HG03469 (cell line): ENCODE results near the gene CREBBP.

Experiments used
- ATAC-seq: cut with Tn5 transposase; IDR thresholded peaks from one replicate; pipeline ENCODE4 v1.9.1; 2021; ENCODE audit warnings: mild to moderate bottlenecking, moderate library complexity, moderate number of reproducible peaks; ENCODE audit not compliant: unreplicated experiment

CREBBP gene

DNA sequence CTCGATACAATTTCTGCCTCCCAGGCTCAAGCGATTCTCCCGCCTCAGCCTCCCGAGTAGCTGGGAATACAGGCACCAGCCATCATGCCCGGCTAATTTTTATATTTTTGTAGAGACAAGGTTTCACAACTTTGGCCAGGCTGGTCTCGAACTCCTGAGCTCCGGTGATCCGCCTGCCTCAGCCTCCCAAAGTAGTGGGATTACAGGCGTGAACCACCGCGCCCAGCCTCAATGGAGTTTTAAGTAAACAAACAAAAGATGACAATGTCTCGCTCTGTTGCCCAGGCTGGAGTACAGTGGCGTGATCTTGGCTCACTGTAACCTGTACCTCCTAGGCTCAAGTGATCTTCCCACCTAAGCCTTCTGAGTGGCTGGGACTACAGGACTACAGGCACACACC is 110.6 kb downstream of the CREBBP start:
- ATAC-seq, result no peak

DNA sequence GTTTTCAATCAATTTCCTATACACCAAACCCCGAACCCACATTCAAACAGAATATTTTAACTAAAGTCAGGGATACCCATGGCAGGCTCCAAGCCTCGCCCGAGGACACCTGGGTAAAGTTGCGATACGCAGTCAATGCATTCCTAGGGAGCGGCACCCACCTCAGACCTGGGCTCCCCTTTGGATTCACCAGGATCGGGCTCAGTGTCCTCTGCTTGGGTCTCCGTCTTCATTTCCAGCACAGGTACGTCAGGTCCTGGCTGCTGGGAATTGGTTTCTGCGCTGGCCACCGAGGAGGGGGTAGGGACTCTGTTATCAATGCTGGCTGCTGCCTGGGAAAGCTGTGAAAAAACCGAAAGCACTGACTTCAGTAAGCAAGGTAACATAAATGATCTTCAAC is 111.5 kb downstream of the CREBBP start:
- ATAC-seq, result no peak

DNA sequence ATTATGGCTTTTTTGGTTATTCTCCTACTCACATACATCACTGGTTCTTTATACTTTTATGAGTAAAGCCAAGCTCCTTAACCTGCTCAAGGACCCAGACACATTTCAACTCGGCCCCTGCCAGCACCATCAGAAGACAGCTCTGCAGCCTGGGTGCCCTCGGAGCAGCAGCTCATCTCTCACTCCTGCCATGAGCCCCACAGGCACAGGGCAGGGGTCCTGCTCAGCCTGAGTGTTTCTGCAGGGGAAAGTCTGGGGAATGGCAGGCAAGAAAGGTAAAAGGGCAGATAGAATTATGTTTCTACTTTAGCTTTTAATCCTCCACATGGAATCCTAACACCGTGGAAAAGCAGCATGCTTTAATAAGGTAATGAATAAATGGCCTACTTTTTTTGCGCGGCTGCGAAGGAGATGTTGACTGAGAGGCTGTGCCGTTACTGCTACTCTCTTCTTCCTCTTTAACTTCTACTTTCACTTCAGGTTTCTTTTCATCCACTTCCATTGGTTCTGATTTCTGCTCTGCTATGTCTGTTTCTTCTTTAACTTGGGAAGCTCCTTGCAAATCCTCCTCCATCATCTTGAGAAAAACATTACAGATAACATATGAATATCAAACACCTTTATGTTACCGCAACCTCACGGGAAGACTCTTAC is 113.1 kb downstream of the CREBBP start:
- ATAC-seq, result no peak

DNA sequence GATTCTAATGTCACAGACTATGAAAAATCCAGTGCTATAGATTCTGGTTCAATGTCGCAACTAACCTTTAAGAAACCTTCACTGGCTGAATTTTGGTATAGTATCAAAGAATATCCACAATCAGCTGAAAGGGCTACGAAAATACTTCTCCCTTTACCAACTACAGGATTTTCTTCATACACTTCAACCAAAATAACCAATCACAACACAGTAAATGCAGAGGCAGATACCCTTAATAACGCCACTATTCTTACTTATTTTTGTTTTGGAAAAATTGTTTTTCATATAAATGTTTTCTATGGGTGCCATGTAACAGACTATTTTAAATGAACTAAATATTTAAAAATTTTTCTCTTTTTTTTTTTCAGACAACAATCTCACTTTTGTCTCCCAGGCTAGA is 114.3 kb downstream of the CREBBP start:
- no peak for ATAC-seq

DNA sequence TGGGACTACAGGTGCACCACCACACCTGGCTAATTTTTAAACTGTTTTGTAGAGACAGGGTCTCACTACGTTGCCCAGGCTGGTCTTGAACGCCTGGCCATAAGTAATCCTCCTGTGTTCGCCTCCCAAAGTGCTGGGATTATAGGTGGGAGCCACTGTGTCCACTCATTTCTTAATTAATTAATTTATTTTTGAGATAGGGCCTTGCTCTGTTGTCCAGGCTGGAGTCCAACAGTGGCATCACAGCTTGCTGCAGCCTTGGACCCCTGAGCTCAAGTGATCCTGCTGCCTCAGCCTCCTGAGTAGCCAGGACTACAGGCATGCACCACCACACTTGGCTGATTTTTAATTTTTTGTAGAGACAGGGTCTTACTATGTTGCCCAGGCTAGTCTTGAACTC is 116.1 kb downstream of the CREBBP start:
- no peak for ATAC-seq

DNA sequence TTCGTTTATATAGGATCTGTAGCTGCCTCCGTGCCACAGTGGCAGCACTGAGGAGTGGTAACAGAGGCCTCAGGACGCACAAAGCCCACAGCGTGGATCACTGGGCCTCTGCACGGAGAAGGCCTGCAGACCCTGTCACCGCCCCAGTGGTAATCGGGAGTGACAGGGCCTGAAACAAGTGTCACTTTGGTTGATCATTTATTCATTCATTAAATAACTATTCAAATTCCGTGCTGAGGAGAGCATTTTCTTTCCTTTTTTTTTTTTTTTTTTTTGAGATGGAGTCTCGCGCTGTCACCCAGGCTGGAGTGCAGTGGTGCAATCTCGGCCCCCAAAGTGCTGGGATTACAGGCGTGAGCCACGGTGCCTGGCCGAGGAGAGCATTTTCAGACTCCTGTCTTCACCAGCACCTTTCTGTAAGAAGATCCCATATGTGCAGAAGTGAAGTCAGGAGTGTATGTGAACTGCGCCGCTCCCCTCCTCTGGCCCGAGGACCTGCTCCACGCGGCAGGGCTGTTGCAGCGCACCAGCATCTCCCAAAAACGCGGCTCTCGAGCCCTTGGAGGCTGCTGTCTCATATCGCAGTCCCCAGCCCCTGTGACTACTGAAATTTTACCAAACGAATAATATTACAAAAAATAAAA is 118.3 kb downstream of the CREBBP start:
- ATAC-seq, result no peak

DNA sequence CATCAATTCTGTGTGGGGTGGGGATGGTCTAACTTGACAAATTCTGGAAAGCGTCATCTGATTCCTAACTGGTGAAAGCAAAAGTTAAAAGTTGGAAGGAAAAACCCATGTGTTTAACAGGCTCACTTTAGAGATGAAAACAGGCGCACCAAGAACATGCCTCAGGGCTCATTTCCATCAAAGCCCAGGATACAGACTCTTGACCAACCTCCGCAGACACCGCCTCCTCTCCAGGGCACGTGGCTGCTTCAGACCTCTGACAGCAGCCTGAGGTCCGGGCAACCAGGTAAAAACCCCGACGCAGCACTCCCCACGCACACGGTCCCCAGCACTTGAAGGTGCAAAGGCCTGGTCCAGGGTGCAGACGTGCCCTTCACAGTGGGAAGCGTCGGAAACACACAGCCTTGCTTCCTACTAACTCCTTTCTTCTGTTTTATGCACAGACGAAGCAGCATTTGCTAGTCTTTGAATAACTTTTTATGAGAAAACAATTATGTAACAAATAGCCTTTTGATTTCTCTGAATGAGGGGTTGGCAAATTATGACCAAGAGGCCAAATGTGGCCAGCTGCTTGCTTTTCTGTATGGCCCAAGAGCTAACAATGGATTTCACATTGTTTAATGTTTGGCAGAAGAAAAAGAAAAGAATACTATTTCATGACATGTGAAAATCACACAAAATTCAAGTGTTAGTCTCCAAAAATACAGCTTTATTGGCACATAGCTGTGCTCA is 119.0 kb downstream of the CREBBP start:
- ATAC-seq, result no peak

DNA sequence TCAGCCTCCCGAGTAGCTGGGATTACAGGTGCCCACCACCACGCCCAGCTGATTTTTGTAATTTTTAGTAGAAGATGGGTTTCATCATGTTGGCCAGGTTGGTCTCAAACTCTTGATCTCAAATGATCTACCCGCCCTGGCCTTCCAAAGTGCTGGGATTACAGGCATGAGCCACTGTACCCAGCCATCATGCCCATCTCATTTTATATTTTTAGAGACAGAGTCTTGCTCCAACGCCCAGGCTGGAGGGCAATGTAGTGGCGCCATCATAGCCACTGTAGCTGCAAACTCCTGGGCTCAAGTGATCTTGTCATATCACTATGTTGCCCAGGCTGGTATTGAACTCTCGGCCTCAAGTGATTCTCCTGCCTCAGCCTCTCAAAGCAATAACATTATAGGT is 120.0 kb downstream of the CREBBP start:
- no peak for ATAC-seq

DNA sequence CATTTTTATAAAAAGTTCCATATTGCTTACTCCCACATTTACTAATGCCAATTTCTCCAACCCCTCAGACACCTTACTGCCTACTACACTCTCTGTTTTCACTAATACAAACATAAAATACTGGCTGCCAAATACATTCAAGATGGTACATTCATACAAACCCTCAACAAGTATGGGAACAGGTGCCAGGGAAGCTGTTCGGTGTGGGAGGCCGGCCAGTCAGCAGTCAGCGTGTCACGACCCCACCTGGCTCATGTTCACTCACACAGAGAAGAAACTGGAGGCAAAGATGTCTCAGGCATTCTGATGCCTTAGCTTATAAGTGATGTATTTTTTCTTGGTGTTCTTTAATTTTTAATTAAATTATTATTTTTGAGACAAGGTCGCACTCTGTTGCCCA is 120.8 kb downstream of the CREBBP start:
- ATAC-seq, result no peak

DNA sequence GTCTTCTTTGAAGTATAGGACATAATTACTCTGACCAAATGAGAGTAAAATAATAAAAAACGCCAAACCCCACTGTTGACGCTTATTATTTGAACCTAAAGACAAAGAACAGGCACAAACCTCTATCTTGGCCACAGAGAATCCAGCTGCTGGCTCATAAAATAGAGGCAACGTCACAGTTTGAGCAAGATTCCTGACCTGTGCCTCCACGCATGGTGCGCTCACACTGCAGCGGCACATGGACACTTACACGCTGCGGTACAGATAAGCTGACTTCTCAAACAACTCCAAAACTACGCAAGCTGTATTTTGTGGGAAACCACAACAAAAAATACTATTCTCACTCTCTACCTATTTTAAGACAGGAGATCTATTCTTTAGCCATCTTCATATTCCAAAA is 124.4 kb downstream of the CREBBP start:
- ATAC-seq, result no peak

DNA sequence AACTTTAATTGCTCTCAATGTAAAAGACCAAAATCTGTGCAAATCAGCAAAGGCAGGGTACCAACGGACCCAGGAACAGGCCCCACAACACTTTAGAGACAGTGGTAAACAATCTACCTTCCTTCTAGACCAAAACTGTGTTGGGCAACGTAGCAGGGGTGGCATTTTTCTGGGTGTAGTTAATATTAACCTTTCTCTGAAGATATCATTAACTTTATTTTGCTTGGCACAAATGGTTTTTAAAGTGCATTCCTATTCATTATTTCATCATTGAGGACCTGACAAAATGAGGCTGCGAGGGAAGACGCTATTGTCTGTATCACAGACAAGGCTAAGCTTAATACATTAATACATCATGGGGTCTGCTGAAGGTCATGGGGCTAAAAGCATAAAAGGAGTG is 125.3 kb downstream of the CREBBP start:
- no peak for ATAC-seq

DNA sequence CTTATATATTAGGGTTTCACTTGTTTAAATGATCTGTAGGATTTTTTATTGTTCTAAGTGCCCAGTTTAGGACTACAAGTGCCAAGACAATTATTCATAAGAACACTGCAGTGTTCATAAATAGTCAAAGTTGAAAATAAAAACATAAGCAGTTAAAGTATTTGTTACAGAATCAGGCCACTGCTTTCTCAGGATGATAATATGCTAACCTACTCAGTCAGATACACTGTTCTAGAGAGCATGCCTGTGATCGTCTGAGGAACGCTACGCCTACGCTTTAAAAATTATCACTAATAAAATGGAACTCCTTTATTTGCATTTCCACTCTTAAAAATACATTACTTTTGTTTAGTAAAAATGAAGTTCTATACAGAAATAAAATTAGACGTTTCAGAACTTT is 125.7 kb downstream of the CREBBP start:
- no peak for ATAC-seq

DNA sequence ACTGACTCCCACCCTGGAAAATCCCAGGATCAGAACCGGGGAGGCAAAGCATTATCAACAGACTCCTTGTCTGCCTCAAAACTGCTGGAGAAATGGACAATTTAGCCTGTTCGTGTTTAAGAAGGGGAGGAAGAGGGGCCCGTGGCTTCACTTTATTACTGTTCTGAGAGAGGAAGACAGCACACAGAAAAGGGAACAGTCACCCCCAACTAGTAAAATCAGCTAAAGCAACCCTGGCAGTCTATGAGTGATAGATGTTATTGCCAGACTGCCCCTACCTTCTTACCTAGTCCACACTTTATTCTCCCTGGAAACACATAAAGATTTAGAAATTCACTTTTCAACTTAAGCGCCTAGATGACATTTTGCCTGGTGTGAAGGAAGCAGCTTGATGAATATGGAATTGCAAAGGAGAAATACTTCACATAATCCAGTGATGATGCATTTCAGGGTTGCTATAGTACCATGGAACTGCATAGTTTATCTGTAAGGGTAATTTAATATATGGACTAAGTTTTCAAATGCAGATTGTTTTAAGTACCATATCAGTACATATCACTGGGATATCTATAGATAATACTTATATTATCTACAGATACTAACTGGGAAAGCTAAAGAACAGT is 126.3 kb downstream of the CREBBP start:
- no peak for ATAC-seq

DNA sequence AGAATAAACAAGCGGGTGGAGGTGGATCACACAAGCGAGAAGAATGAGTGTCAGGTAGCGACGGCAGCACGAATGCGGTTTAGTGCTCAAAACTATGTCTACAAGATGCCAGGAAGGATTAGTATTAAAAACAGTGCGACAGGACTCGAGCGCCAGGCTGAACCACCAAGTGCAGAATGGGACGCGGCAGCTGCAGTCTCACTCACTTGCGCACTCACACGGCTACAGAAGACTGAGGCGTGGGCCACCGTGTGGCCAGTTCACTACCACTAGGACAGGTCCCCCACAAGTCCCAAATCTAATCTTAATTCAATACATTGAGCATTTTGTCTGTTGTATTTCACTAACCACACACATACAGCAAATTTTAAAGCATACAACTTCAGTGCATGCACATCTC is 127.5 kb downstream of the CREBBP start:
- no peak for ATAC-seq

DNA sequence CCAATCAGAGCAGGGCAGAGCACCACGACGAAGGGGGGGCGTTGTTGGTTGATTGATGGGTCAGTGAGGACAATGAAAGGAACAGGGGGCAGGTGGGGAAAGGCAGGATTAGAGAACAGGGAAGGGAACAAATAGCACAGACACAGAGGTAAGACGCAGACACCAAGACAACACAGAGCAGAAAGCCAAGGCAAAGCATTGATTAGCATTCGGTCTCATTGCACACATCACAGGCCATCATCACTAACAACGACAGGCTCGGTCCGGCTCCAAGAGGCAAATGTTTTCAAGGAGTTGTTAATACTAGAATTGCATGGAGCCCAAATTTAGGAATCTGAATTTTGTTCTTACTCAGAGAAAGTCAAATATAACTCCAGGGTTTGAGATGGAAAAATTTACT is 128.6 kb downstream of the CREBBP start:
- no peak for ATAC-seq

DNA sequence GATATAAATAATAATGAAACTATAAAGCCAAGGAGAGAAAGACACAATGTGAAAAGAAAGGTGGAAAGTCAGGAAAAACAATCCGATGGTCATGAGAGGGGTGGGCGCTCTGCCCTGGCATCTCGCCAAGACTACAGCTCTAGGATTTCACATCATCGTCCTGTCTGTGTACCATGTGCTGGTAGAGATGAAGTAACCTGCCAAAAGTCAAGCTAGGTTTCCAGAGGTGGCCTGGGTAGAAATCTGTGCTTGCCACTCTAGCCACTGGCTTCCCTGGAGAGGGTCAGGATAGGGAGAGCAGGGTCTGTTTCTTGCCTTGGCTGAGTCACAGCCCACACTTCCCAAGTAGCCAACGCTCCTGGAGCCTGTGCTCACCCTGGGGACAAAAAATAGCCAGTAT is 132.2 kb downstream of the CREBBP start:
- ATAC-seq, result no peak

DNA sequence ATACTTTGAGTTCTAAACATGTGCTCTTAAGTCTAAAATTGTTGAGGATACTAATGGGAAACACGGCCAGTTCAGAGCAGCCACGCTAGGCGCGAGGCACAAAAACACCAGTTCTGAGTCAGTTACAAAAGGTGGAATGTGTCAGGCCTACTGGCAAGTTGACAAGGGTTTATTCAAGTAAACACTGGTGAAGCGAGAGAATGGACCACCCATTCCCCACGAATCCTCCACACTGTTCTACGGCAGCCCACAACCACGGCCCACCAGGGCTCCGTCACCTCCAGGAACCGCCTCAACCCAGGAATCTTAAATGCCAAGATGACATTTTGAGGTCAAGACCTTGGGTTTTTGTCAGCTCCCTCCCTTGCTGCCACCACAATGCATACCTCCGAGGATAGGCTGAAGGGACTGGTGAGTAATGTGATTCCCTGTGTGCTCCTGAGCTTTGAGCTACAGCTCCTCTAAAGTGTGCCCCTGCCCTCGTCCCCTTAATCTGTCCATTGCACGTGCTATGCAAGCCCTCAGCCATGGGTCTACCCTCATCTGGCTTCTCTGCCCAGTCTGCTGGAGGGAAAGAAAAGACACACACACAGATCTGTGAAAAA is 134.7 kb downstream of the CREBBP start:
- ATAC-seq, result no peak

DNA sequence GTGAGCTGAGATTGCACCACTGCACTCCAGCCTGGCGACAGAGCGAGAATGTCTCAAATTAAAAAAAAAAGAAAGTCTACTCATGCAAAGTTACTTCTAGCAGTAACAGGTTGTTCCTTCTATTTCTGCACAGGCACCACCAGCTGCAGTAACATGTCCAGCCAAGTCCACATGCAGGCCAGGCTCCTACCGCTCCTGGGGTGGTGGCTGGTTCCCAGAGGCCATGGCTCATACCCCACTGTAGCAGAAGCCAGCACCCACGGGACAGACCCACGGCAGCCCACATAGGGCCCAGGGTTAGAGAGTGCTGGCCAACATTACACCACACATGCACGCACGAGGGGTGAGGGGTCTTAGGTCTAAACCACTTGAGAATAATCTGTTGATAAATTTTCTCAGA is 136.5 kb downstream of the CREBBP start:
- no peak for ATAC-seq

DNA sequence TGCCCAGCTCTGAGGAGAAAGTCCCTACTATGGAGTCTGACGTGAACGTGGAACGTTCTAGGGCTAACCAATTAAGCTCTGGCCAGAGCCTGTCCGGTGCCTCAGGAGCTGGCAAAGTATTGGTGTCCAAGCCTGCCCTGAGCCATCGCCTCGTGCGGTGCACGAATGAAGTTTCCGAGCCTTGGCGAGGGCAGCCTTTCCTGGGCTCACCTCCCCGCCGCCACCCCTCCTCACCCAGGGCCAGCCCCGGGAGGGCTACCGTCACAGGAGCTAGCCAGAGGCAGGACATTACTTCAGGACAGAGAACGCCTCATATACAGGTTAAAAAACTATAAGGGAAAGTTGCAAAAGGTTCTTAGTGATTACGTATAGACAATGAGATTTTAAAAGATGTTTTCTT is 139.6 kb downstream of the CREBBP start:
- ATAC-seq, result no peak

DNA sequence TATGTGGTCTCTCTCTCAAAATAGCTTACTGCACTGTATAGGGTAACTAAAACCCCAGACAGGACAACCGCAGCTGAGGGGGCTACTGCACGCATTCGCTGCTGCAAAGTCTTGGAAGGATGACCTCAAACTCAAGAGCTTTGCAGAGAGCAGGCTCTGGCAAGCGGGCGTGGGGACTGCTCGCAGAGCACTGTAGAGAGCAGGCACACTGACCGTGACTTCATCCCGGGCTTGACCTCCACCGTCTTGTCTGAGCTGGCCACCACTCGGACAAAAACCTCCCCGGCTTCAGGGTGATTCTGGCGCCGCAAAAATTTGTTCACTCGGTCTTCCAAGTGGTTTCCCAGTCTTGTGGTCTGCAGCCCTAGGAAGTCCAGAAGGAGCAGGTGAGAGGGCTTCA is 140.3 kb downstream of the CREBBP start:
- no peak for ATAC-seq

DNA sequence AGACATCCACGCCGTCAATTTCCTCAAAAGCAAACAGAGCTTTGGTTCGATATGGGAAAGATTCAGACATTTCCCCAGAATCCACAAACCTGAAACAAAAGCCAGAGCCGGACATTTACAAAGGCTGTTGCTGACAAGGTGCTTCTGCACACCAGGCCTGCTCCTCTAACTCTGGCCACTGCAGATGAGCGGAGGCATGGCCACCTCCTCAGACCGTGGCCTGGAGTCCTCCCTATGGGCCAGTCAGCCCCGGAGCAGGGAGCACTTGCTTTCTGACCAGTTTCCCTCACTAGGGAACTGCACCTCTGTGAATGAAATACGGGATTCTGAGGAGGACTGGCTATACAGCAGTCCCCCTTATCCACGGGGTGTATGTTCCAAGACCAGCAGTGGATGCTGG is 140.9 kb downstream of the CREBBP start:
- no peak for ATAC-seq

DNA sequence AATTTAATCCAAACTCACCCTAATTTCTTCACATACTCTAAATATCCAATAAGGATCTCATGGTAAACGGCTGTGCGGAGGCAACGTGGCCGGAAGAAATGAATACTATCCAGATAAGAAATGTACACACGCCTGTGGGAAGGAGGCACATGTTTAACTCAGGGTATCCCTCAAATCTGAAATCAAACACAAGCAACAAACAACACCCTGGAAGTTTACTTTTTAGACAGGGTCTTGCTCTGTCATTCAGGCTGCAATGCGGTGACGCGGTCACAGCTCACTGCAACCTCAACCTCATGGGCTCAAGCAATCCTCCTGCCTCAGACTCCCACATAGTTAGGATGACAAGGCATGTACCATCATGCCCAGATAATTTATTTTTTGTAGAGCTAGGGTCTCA is 142.0 kb downstream of the CREBBP start:
- ATAC-seq, result no peak
